GM12873 (cell line): ENCODE data around the gene IPO11.

ENCODE experiments used
- CTCF ChIP-seq: IDR thresholded peaks from 2 replicates; pipeline ENCODE4 v1.5.1; 2012; ENCODE audit warnings: low read depth, mild to moderate bottlenecking, moderate library complexity, low read length, control low read depth; ENCODE audit not compliant: insufficient read depth; ENCODE audit errors: missing control alignments

Gene IPO11

GRCh38 chr5:62620761-62621160 lies 208.2 kb downstream of the IPO11 start:
- TF ChIP-seq CTCF, result no peak

GRCh38 chr5:62621280-62621679 lies 208.7 kb downstream of the IPO11 start:
- no peak for TF ChIP-seq CTCF

- no peak for TF ChIP-seq CTCF
Observed at GRCh38 chr5:62623271-62623670, 210.7 kb downstream of the IPO11 start.

- TF ChIP-seq CTCF, result no peak
Observed at GRCh38 chr5:62626534-62626933, 214.0 kb downstream of the IPO11 start.

- no peak for TF ChIP-seq CTCF
Observed at GRCh38 chr5:62627121-62627520, 214.6 kb downstream of the IPO11 start.

GRCh38 chr5:62627901-62628300 lies 215.3 kb downstream of the IPO11 start:
- no peak for TF ChIP-seq CTCF

- TF ChIP-seq CTCF, result no peak
Observed at GRCh38 chr5:62631909-62632580, 219.5 kb downstream of the IPO11 start.

- no peak for TF ChIP-seq CTCF
Observed at GRCh38 chr5:62633243-62633642, 220.7 kb downstream of the IPO11 start.
